ENCODE results near the gene MPZL1.

The MPZL1 gene

GRCh38 chr1:167764458-167765330 is 42.9 kb downstream of the MPZL1 start:
- TF ChIP-seq, protein P1, sequence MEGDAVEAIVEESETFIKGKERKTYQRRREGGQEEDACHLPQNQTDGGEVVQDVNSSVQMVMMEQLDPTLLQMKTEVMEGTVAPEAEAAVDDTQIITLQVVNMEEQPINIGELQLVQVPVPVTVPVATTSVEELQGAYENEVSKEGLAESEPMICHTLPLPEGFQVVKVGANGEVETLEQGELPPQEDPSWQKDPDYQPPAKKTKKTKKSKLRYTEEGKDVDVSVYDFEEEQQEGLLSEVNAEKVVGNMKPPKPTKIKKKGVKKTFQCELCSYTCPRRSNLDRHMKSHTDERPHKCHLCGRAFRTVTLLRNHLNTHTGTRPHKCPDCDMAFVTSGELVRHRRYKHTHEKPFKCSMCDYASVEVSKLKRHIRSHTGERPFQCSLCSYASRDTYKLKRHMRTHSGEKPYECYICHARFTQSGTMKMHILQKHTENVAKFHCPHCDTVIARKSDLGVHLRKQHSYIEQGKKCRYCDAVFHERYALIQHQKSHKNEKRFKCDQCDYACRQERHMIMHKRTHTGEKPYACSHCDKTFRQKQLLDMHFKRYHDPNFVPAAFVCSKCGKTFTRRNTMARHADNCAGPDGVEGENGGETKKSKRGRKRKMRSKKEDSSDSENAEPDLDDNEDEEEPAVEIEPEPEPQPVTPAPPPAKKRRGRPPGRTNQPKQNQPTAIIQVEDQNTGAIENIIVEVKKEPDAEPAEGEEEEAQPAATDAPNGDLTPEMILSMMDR (IDR thresholded peaks at IDR 0.05; ENCODE audit: low read depth, low read length): no peak

DNA sequence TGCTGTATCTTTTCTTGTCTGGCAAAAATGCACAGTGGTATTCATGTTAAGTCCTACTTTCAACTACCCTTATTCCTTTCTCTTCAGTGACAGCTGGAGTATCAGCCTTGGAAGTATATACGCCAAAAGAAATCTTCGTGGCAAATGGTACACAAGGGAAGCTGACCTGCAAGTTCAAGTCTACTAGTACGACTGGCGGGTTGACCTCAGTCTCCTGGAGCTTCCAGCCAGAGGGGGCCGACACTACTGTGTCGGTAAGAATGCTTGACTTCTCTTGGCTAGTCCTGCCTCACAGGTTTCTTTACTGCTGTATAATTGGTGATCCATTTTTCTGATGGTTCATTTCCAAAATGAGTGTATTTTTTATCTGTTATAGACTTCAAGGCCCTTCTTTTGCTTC is 43.7 kb downstream of the MPZL1 start:
- no peak for DNase-seq
- TF ChIP-seq, protein P1 (IDR thresholded peaks at IDR 0.05; ENCODE audit: low read depth, low read length): no peak
- no peaks in the 10 kb centered on the region for H3K9me3 ChIP-seq (ENCODE audit: severe bottlenecking)
- no peaks in the 10 kb centered on the region for H3K27me3 ChIP-seq (ENCODE audit: insufficient read depth, low read depth, severe bottlenecking)
- H3K36me3 ChIP-seq: peaks cover 3% of the 10 kb centered on the region; the same call in 1 of the 2 replicates
- no peak overlapping the region for H3K27ac ChIP-seq
- H3K4me3 ChIP-seq (ENCODE audit: low read depth, low read length): no peak overlapping the region

More at GRCh38 chr1:167764458-167765330, 42.9 kb downstream of the MPZL1 start:
- no peaks in the 10 kb centered on the region for H3K9me3 ChIP-seq (ENCODE audit: severe bottlenecking)
- no peak overlapping the region for H3K4me3 ChIP-seq (ENCODE audit: low read depth, low read length)
- no peaks in the 10 kb centered on the region for H3K27me3 ChIP-seq (ENCODE audit: insufficient read depth, low read depth, severe bottlenecking)
- H3K27ac ChIP-seq: no peak overlapping the region
- no peak for DNase-seq
- peaks cover 3% of the 10 kb centered on the region; the same call in 1 of the 2 replicates for H3K36me3 ChIP-seq

DNA sequence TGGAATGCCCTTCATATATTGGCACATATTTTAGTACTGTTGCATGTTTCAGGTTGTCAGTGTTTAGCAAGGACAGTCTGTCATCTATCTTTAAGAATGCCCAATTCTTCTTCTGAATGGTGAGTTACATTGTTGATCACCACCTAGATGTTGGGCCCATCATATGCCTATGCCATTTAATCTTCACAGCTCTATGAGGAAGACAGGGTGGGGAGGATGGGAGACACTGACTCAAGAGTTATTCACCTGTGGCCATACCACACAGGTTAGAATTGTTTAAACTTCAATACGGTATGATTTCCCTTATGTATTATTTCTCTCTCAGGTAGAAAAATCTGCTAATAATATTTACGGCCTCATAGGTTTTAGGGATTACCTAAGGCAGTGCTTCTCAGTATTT is 44.8 kb downstream of the MPZL1 start:
- H3K4me3 ChIP-seq (ENCODE audit: low read depth, low read length): no peak overlapping the region
- H3K27ac ChIP-seq: no peak overlapping the region
- H3K27me3 ChIP-seq (ENCODE audit: insufficient read depth, low read depth, severe bottlenecking): no peaks in the 10 kb centered on the region
- peaks cover 3% of the 10 kb centered on the region; the same call in 1 of the 2 replicates for H3K36me3 ChIP-seq
- no peaks in the 10 kb centered on the region for H3K9me3 ChIP-seq (ENCODE audit: severe bottlenecking)
- no peak for DNase-seq
- TF ChIP-seq, protein P1 (IDR thresholded peaks at IDR 0.05; ENCODE audit: low read depth, low read length): no peak

DNA sequence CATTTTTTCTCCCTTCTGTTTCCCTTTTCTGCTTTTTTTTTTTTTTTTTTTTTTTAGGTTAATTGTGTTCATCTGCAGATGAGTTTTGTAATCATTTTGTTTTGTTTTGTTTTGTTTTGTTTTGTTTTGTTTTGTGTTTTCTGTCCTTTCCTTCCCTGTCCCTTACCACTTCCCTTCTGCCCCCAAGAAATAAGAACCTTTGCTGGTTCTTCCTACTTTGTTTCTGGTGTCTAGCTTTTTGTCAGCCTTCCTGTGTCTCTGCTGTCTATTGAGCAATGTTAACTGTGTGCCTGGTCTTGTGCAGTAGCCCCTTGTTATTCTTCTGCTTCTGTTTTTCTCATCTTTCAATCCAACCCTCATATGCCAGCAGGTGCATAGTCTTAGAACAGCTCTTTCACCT is 46.0 kb downstream of the MPZL1 start:
- peaks cover 3% of the 10 kb centered on the region; the same call in 1 of the 2 replicates for H3K36me3 ChIP-seq
- no peaks in the 10 kb centered on the region for H3K27me3 ChIP-seq (ENCODE audit: insufficient read depth, low read depth, severe bottlenecking)
- H3K27ac ChIP-seq: no peak overlapping the region
- TF ChIP-seq, protein P1 (IDR thresholded peaks at IDR 0.05; ENCODE audit: low read depth, low read length): no peak
- H3K9me3 ChIP-seq (ENCODE audit: severe bottlenecking): no peaks in the 10 kb centered on the region
- H3K4me3 ChIP-seq (ENCODE audit: low read depth, low read length): no peak overlapping the region
- no peak for DNase-seq

GRCh38 chr1:167770127-167770526 is 48.3 kb downstream of the MPZL1 start:
- peaks cover 3% of the 10 kb centered on the region; the same call in 1 of the 2 replicates for H3K36me3 ChIP-seq
- no peaks in the 10 kb centered on the region for H3K9me3 ChIP-seq (ENCODE audit: severe bottlenecking)
- DNase-seq: no peak
- no peak overlapping the region for H3K4me3 ChIP-seq (ENCODE audit: low read depth, low read length)
- TF ChIP-seq, protein P1 (IDR thresholded peaks at IDR 0.05; ENCODE audit: low read depth, low read length): no peak
- H3K27me3 ChIP-seq (ENCODE audit: insufficient read depth, low read depth, severe bottlenecking): no peaks in the 10 kb centered on the region
- H3K27ac ChIP-seq: no peak overlapping the region
